SU-DHL-6 (cell line): ENCODE data around the gene USF2.

Source experiments
- CTCF ChIP-seq: fragments of 200-600 bp; sonication (generic); IDR thresholded peaks from one replicate; pipeline ENCODE4 v1.5.1; 2017; ENCODE audit warnings: antibody characterized with exemption, mild to moderate bottlenecking, low read length, moderate library complexity; ENCODE audit not compliant: insufficient read depth, poor library complexity, severe bottlenecking
- EZH2phosphoT487 ChIP-seq: fragments of 200-600 bp; sonication (generic), shearing (Covaris generic); conservative IDR thresholded peaks from 2 replicates; pipeline ENCODE4 v1.6.1; 2018; ENCODE audit warnings: mild to moderate bottlenecking, antibody characterized with exemption, low read length, moderate library complexity, mixed read lengths

GRCh38 chr19:35264268-35265125 lies 4.3 kb upstream of the USF2 start:
- TF ChIP-seq CTCF = no peak
- no peak for TF ChIP-seq EZH2phosphoT487
